Psoas muscle (tissue), 8 donors: ENCODE data around the gene TDRD12. TPM values are rescaled to one million over a fixed set of nuclear protein-coding genes. Genes with fewer than 3 reads are reported as not detected.
"Not testable (repeated sequence)": the region's sequence is repeated elsewhere in the genome, so short reads cannot be mapped to it uniquely, and the experiment has no call there.

ENCODE experiments used
- ATAC-seq, 4 donors: fragments of 200-7000 bp; cut with Tn5 transposase; one replicate each; pipeline ENCODE4 v1.9.1; 2020; ENCODE audit warnings: moderate library complexity in 3 of 4, mild to moderate bottlenecking in 2 of 4
- DNase-seq, 2 donors: peaks; one replicate each; pipeline ENCODE4 v3.0.0-alpha.2; 2020
- H3K27ac ChIP-seq: fragments of 200-600 bp; one replicate; pipeline ENCODE4 v1.8.0; 2022
- H3K27me3 ChIP-seq, 3 donors: fragments of 200-600 bp in 1 of 3; one replicate each; pipeline versions ENCODE4 v1.6.1 to v1.8.0; 2013 to 2022; ENCODE audit warnings: low read length in 2 of 3, mild to moderate bottlenecking in 2 of 3, moderate library complexity in 1 of 3; ENCODE audit not compliant: insufficient read depth in 3 of 3
- H3K36me3 ChIP-seq, 2 donors: fragments of 200-600 bp in 1 of 2; one replicate each; pipeline versions ENCODE4 v1.6.1 to v1.8.0; 2013 to 2022; ENCODE audit warnings: low read depth in 1 of 2, mild to moderate bottlenecking in 1 of 2, moderate library complexity in 1 of 2; ENCODE audit not compliant: insufficient read depth in 1 of 2
- H3K4me1 ChIP-seq: fragments of 200-600 bp; one replicate; pipeline ENCODE4 v1.8.0; 2022
- H3K4me3 ChIP-seq: fragments of 200-600 bp; one replicate; pipeline ENCODE4 v1.8.0; 2022; ENCODE audit warnings: mild to moderate bottlenecking
- H3K9me3 ChIP-seq: fragments of 200-600 bp; one replicate; pipeline ENCODE4 v1.8.0; 2022
- WGBS, 3 donors: extraction: QIAGEN DNeasy Blood & Tissue Kit; methylation state at CpG; one replicate each; pipeline versions ENCODE4 v1.1.6 to v1.1.7; 2013; 5-methylcytosine and 5-hydroxymethylcytosine counted together
- intact Hi-C, 2 donors: fragments of 100-400 bp; cut with DNase I; formaldehyde crosslinking; loops; one replicate each; pipeline versions ENCODE4 v1.11.0 to v1.14.2; 2022
- polyA plus RNA-seq, 3 donors: library from polyadenylated mRNA; stranded (reverse); fragments of 200-250 nt; gene quantifications; one replicate each; pipeline ENCODE4 v1.2.3, GENCODE V29; 2013
- total RNA-seq, 4 donors: library from RNA; stranded (reverse); fragmentation: NEBNext Ultra II Directional in 2 of 4; extraction: Animal tissue kit (Norgen Biotek cat#: 25700) in 2 of 4; gene quantifications; one replicate each; pipeline versions ENCODE4 v1.2.1 to v1.2.4, GENCODE V29; 2021 to 2023
- TF ChIP-seq, protein P1 (sequence below): fragments of 200-600 bp; IDR thresholded peaks from one replicate; pipeline ENCODE4 v1.8.0; 2022; ENCODE audit warnings: antibody characterized with exemption
- donor health status: healthy with polysubstance abuse.
- donor health status: DM: no; HTN: no; CAD: no; lungs with moderate emphysema.
- donor health status: Bipolar disorder and iron deficiency.
- donor health status: healthy.
- donor health status: DM: yes; HTN: yes; CAD: no.
- donor health status: DM: no; HTN: no; CAD: no.
- donor health status: DM: no; HTN: no; CAD: no.
- donor health status: DM: yes; HTN: yes; CAD: no.

TDRD12 gene
- total and polyA plus RNA-seq, 7 donors = 0.14 to 0.28 (median 0.19) TPM; not detected in 3

DNA sequence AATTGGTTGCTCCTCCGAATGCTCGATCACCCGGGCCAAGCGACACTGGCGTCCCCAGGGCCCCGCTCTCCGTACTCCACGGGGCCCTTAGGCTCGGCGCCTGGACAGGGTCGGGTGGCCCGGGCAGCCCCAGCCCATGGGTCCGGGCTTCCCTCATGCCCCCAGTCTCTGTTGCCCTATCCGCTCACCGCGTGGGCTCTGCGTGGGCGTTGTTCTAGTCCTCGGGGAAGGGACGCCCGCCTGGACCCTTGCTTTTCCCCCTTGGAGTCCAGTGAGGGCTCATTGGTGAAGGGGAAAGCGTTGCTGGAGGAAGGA lies 1.3 kb downstream of the TDRD12 start:
- no peak for ATAC-seq
- Histone ChIP-seq H3K4me1 (no peaks in the 10 kb centered on the region), H3K9me3 (no peaks in the 10 kb centered on the region), H3K4me3 (no peak overlapping the region), H3K27ac (no peak overlapping the region), H3K36me3 (no peaks in the 10 kb centered on the region), H3K27me3 (no peaks in the 10 kb centered on the region)
- TF ChIP-seq, protein P1, sequence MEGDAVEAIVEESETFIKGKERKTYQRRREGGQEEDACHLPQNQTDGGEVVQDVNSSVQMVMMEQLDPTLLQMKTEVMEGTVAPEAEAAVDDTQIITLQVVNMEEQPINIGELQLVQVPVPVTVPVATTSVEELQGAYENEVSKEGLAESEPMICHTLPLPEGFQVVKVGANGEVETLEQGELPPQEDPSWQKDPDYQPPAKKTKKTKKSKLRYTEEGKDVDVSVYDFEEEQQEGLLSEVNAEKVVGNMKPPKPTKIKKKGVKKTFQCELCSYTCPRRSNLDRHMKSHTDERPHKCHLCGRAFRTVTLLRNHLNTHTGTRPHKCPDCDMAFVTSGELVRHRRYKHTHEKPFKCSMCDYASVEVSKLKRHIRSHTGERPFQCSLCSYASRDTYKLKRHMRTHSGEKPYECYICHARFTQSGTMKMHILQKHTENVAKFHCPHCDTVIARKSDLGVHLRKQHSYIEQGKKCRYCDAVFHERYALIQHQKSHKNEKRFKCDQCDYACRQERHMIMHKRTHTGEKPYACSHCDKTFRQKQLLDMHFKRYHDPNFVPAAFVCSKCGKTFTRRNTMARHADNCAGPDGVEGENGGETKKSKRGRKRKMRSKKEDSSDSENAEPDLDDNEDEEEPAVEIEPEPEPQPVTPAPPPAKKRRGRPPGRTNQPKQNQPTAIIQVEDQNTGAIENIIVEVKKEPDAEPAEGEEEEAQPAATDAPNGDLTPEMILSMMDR = no peak
- DNase-seq = no peak
- intact Hi-C loops = no loop called here
- WGBS, 3 donors = 93 to 99% (median 95%) methylated on average over 16 to 22 of the region's 22 CpGs

DNA sequence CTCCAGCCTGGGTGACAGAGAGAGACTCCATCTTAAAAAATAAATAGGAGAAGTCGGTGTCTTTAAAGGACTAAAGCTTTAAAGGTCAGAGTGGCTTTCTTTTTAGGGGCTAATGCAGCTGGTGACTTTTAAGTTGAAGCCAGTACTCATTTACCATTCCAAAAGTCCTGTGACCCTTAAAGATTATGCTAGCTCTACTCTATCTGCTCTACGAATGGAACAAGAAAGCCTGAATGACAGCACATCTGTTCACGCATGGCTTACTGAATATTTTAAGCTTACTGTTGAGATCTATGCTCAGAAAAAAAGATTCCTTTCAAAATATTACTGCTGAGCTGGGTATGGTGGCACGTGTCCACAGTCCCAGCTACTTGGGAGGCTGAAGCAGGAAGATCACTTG lies 16.4 kb downstream of the TDRD12 start:
- Histone ChIP-seq H3K9me3 (no peaks in the 10 kb centered on the region), H3K27ac (no peak overlapping the region), H3K36me3 (no peaks in the 10 kb centered on the region), H3K4me3 (no peak overlapping the region), H3K4me1 (no peaks in the 10 kb centered on the region), H3K27me3 (no peaks in the 10 kb centered on the region)
- ATAC-seq (no peak), DNase-seq (no peak)
- TF ChIP-seq, protein P1 = no peak
- intact Hi-C loops = no loop called here
- WGBS, 3 donors = 39 to 48% (median 44%) methylated on average over 4 of the region's 4 CpGs

DNA sequence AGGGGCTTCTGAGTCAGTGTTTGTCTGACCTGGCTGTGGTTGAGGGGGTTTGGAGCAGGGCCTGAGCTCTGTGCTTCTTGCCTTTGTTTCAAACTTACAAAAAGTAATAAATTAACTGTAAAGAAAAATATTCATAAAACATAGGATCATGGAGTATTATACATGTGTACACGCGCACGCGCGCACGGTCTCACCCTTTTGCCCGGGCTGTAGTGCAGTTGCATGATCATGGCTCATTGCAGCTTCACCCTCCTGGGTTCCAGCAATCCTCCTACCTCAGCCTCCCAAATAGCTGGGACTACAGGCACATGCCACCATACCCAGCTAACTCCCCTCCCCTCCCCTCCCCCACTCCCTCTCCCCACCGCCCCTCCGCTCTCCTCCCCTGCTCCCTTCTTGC lies 23.5 kb downstream of the TDRD12 start:
- Histone ChIP-seq H3K4me1 (no peaks in the 10 kb centered on the region), H3K9me3 (no peaks in the 10 kb centered on the region), H3K4me3 (no peak overlapping the region), H3K36me3 (no peaks in the 10 kb centered on the region), H3K27ac (no peak overlapping the region), H3K27me3 (peaks cover 0 to 3% (median 0%) of the 10 kb centered on the region in 3 donors)
- TF ChIP-seq, protein P1 = no peak
- no peak for ATAC-seq
- 96 to 97% (median 97%) methylated on average over 9 of the region's 9 CpGs for WGBS, 3 donors
- DNase-seq = no peak
- intact Hi-C loops = no loop called here

DNA sequence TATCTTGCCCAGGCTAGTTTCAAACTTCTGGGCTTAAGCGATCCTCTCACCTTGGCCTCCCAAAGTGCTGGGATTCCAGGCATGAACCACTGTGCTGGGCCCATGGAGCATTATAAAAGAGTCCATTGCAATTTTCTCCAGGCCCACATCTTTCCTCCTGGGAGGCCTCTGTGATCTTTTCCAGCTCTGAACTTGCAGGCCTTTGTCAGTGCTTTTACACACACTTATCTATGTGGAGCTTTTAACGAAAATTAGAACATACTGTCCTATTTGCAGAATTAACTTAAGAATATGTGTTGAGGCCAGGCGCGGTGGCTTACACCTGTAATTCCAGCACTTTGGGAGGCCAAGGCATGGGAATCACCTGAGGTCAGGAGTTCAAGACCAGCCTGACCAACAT lies 23.9 kb downstream of the TDRD12 start:
- Histone ChIP-seq H3K4me3 (no peak overlapping the region), H3K27ac (no peak overlapping the region), H3K36me3 (no peaks in the 10 kb centered on the region), H3K9me3 (no peaks in the 10 kb centered on the region), H3K4me1 (no peaks in the 10 kb centered on the region), H3K27me3 (peaks cover 0 to 6% (median 0%) of the 10 kb centered on the region in 3 donors)
- no peak for ATAC-seq
- intact Hi-C loops = no loop called here
- TF ChIP-seq, protein P1 = no peak
- WGBS, 3 donors = 94 to 95% (median 95%) methylated on average over 4 of the region's 4 CpGs
- no peak for DNase-seq

DNA sequence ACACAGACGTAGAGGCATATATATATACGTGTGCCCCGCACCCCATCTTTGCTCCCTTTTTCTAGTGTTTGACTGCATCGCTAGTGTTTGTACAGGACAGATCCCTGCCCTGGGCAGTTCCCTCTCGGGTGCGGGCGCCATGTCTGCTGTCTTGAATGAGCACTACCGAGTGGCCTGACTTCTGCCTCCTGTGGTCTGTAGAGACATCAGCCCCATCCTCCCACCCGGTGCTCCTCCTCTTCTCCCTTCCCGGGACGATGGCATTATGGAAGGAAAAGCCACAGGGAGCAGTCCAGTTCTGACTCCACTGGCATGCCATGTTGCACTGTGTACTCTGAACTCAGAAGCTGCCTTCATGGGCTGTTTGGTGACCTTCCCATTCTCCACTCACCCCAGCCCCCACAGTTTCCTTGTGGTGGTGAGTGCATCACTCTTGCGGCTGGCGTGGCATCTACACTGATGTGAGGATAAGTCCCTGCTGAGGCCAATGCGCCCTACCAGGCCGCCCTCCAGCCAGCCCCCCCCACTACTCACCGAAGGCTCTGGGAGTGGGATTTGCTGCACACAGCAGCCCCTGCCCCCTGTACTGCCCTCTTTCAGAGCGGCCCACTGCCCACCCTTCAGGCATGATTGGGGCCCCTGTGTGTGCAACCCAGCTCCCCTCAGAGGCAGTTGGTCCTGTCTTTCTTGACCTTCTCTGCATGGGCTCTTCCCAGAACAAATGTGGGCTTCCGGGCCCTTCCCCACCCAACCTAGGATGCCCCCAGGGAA lies 25.2 kb downstream of the TDRD12 start:
- no peak for ATAC-seq
- 85 to 90% (median 90%) methylated on average over 17 to 18 of the region's 18 CpGs for WGBS, 3 donors
- no peaks in the 10 kb centered on the region for H3K9me3 ChIP-seq

DNA sequence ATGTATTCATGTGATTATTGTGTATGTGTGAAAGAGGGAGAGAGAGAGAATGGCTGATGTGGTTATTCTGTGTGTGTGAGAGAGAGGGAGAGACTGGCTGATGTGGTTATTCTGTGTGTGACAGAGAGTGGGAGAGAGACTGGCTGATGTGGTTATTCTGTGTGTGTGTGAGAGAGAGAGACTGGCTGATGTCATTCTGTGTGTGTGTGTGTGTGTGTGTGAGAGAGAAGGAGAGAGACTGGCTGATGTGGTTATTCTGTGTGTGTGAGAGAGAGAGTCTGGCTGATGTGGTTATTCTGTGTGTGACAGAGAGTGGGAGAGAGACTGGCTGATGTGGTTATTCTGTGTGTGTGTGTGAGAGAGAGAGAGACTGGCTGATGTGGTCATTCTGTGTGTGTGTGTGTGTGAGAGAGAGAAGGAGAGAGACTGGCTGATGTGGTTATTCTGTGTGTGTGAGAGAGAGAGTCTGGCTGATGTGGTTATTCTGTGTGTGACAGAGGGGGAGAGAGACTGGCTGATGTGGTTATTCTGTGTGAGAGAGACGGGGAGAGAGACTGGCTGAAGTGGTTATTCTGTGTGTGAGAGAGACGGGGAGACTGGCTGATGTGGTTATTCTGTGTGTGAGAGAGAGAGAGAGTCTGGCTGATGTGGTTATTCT lies 26.2 kb downstream of the TDRD12 start:
- ATAC-seq, intact Hi-C loops: not testable (repeated sequence)

More for the DNA sequence above, 25.2 kb downstream of the TDRD12 start:
- TF ChIP-seq, protein P1 = no peak
- Histone ChIP-seq H3K4me3 (no peak overlapping the region), H3K4me1 (no peaks in the 10 kb centered on the region), H3K27ac (no peak overlapping the region), H3K36me3 (no peaks in the 10 kb centered on the region), H3K27me3 (peaks cover 0 to 6% (median 0%) of the 10 kb centered on the region in 3 donors)
- intact Hi-C loops = no loop called here
- no peak for DNase-seq

More for the DNA sequence above, 26.2 kb downstream of the TDRD12 start:
- not testable (repeated sequence) for H3K36me3 ChIP-seq, H3K4me3 ChIP-seq, H3K9me3 ChIP-seq, H3K27me3 ChIP-seq, DNase-seq, H3K4me1 ChIP-seq, H3K27ac ChIP-seq
- WGBS, 3 donors = 23 to 33% (median 28%) methylated on average over 2 of the region's 2 CpGs
